Panc1 (cell line): ENCODE results near the gene HEXD.

Source experiments
- CTCF ChIP-seq: fragments of 450-650 bp; IDR thresholded peaks from 2 replicates; pipeline ENCODE4 v1.5.1; 2017; ENCODE audit warnings: mild to moderate bottlenecking
- POLR2AphosphoS5 ChIP-seq: IDR thresholded peaks from 2 replicates; pipeline ENCODE4 v1.6.1; 2012; ENCODE audit warnings: mild to moderate bottlenecking, low read depth, low read length, moderate library complexity
- SIN3A ChIP-seq: IDR thresholded peaks from 2 replicates; pipeline ENCODE4 v1.6.1; 2012; ENCODE audit warnings: low read depth, mild to moderate bottlenecking, low read length, moderate library complexity, borderline replicate concordance; ENCODE audit not compliant: insufficient read depth
- TCF7L2 ChIP-seq: IDR thresholded peaks from 2 replicates; pipeline ENCODE4 v1.6.1; 2011; ENCODE audit warnings: mild to moderate bottlenecking, low read depth, low read length, inconsistent platforms

GRCh38 chr17:82377924-82378740 lies 40.0 kb upstream of the HEXD start:
- TF ChIP-seq CTCF: no peak
- no peak for TF ChIP-seq POLR2AphosphoS5
- no peak for TF ChIP-seq TCF7L2
- TF ChIP-seq SIN3A: no peak
